ENCODE results near the gene CLDN6.

GRCh38 chr16:2975161-2975795, 42.7 kb downstream of the CLDN6 start:
- TF ChIP-seq EZH2phosphoT487 (IDR thresholded peaks at IDR 0.05; ENCODE audit: insufficient read depth, low read depth) (no peak), EZH2 (IDR thresholded peaks at IDR 0.05; ENCODE audit: insufficient read depth, poor library complexity, severe bottlenecking) (no peak)
